Measurements from ENCODE around the gene MYH11. TPM values are rescaled to one million over a fixed set of nuclear protein-coding genes. Genes with fewer than 3 reads are reported as not detected.

MYH11 gene
- total RNA-seq, 4 donors from 2014 or later: 121 to 1,349 (median 217) TPM

DNA sequence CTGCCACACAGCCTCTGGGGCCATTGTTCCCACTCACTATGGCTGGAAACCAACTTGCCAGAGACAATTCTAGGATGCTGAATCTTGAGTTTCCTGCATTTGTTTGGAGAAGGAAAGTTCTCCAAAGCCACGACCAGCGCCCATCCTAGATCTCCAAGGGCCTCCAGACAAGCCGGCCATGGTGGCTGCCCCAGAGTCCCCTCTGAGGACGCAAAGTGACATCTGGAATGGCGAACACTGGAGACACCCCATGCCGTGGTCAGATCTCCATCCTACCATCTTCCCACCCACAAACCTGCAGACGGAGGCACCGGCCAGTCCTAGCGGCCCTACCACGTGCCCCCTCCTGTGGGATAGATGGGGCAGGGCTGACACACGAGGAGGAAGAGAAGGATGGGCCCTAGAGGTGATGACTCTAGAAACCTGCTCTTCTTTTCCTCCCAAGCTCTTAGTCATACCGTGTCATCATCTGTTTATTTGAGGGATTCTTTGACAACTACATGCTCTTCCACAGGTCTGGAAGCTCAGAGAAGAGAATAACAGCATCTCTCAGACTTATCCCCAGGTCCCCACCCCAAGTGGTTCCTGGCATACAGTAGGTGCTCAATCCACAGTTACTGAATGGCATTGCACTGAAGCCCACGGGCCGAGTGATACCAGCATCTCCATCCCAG lies 71.3 kb downstream of the MYH11 start:
- H3K36me3 ChIP-seq: no peaks in the 10 kb centered on the region

DNA sequence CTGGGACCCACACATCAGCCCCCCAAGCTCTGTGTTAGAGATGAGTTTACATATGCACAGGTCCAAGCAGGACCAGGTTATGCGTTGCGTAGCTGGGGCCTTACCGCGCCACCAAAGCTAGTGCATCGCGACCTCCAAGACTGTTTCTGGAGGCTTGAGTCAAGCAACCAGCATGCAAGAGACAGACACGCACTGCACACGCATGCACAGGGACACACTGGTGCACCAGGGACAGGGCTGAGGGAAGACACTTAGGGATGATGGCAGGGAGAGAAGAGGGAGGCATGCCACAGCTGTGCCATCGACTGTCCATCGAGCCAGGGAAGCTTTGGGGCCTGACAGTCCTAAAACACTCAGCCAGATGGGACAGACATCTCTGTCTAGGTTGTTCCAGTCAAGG lies 72.8 kb downstream of the MYH11 start:
- no peak for DNase-seq
- peak overlapping the region in 2 of 4 donors; percentile 9 to 28 for H3K27ac ChIP-seq
- no peaks in the 10 kb centered on the region for H3K27me3 ChIP-seq
- 95 to 100% methylated on average over 10 of the region's 10 CpGs for WGBS, 2 donors
- no peaks in the 10 kb centered on the region for H3K9me3 ChIP-seq
- H3K4me3 ChIP-seq: no peak overlapping the region
- intact Hi-C loops (cut with DNase I): no loop called here
- no peaks in the 10 kb centered on the region for H3K36me3 ChIP-seq
- TF ChIP-seq POLR2A (IDR thresholded peaks at IDR 0.05): no peak
- TF ChIP-seq, protein P1, sequence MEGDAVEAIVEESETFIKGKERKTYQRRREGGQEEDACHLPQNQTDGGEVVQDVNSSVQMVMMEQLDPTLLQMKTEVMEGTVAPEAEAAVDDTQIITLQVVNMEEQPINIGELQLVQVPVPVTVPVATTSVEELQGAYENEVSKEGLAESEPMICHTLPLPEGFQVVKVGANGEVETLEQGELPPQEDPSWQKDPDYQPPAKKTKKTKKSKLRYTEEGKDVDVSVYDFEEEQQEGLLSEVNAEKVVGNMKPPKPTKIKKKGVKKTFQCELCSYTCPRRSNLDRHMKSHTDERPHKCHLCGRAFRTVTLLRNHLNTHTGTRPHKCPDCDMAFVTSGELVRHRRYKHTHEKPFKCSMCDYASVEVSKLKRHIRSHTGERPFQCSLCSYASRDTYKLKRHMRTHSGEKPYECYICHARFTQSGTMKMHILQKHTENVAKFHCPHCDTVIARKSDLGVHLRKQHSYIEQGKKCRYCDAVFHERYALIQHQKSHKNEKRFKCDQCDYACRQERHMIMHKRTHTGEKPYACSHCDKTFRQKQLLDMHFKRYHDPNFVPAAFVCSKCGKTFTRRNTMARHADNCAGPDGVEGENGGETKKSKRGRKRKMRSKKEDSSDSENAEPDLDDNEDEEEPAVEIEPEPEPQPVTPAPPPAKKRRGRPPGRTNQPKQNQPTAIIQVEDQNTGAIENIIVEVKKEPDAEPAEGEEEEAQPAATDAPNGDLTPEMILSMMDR (IDR thresholded peaks at IDR 0.05): no peak
- peaks cover 0 to 14% (median 0%) of the 10 kb centered on the region in 3 donors for H3K4me1 ChIP-seq

More for the DNA sequence above, 71.3 kb downstream of the MYH11 start:
- Histone ChIP-seq H3K4me3 (no peak overlapping the region), H3K4me1 (peaks cover 0 to 19% (median 0%) of the 10 kb centered on the region in 3 donors), H3K27me3 (no peaks in the 10 kb centered on the region), H3K9me3 (no peaks in the 10 kb centered on the region), H3K27ac (peak overlapping the region in 3 of 4 donors; percentile 14 to 61 (median 26))
- DNase-seq: no peak
- WGBS, 2 donors: 48 to 77% methylated on average over 4 to 10 of the region's 14 CpGs
- TF ChIP-seq POLR2A (IDR thresholded peaks at IDR 0.05): no peak
- TF ChIP-seq, protein P1 (IDR thresholded peaks at IDR 0.05): no peak
- intact Hi-C loops (cut with DNase I): no loop called here

DNA sequence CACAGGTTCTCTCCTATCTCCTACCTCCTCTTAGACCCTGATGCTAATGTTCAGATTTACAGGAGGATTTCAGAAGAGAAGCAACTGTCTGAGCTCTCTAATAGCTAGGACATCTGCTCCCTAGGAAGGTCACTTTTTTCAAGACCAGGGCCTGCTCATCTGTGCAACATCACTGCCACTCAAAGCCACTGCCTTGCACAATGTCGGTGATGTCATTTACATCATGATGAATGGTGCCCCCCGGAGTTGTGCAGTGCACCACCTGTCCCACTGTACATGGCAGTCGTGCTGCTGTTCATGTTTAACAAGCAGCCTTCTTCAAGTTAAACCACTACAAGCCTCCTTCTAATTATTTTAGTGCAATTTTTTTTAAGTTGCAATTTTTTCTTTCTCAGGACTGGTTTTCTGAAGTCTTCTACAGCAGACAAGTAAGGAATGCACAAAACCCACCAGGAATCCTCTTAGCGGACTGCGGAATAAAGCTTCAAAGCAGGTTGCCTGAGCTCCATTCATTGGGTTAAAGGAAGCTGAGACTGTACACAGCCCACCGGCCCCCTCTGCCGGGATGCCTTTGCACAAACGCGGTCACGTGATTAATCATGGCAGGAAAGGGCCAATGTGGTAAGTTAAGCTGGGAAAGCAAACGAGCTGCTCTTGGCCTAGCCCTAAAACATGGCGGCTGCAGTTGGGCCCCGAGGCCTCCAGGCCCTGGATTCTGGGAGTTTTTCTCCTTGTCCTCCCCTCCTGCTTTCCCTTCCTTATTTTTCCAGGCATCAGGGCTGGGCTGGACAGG lies 74.1 kb downstream of the MYH11 start:
- Histone ChIP-seq H3K9me3 (no peaks in the 10 kb centered on the region), H3K4me1 (peaks cover 0 to 7% (median 0%) of the 10 kb centered on the region in 3 donors), H3K27me3 (no peaks in the 10 kb centered on the region), H3K36me3 (no peaks in the 10 kb centered on the region), H3K27ac (peak overlapping the region in 2 of 4 donors; percentile 9), H3K4me3 (no peak overlapping the region)
- no peak for DNase-seq
- WGBS, 2 donors: 48 to 85% methylated on average over 5 to 13 of the region's 13 CpGs
- TF ChIP-seq, protein P1 (IDR thresholded peaks at IDR 0.05): no peak
- TF ChIP-seq POLR2A (IDR thresholded peaks at IDR 0.05): no peak
- intact Hi-C loops (cut with DNase I): no loop called here

DNA sequence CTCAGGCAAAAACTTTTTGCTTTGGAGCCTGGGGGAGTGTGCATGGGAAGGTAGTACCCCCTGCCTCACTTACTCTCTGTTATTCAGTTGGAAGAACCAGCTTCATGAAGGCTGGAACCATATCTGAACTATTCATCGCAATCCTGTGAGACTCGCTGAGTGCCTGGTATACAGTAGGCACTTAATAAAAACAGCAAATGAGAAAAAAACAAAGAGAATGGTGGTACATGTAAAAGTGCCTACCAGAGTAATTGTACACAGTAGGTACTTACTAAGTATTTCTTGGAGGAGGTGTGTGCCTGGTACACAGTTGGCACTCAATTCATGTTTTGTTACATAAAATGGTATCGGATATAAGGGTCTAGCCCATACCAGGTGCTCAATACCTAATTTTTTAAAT lies 75.2 kb downstream of the MYH11 start:
- no peak for DNase-seq
- no peaks in the 10 kb centered on the region for H3K9me3 ChIP-seq
- no peak for TF ChIP-seq POLR2A (IDR thresholded peaks at IDR 0.05)
- TF ChIP-seq, protein P1 (IDR thresholded peaks at IDR 0.05): no peak
- peaks cover 0 to 7% (median 0%) of the 10 kb centered on the region in 3 donors for H3K4me1 ChIP-seq
- H3K4me3 ChIP-seq: no peak overlapping the region
- intact Hi-C loops (cut with DNase I): no loop called here
- H3K27me3 ChIP-seq: no peaks in the 10 kb centered on the region
- H3K27ac ChIP-seq: no peak overlapping the region
- H3K36me3 ChIP-seq: no peaks in the 10 kb centered on the region
- 93 to 98% methylated on average over 3 of the region's 3 CpGs for WGBS, 2 donors

DNA sequence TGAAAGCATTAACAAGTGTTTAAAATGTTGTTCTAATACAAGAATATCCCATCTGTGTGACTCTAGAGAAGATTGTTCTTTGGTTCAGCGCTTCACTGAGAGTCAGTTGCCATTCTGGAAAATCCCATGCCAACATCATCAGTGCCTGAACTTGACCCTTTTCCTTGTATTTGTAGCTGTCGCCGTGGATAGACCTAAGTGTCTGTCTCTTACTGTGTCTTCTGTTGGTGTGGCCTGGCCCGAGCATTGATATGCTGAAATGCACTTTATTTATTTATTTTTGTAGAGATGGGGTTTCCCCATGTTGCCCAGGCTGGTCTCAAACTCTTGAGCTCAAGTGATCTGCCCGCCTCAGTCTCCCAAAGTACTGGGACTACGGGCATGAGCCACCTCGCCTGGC lies 76.0 kb downstream of the MYH11 start:
- WGBS, 2 donors: 78 to 84% methylated on average over 7 of the region's 7 CpGs
- intact Hi-C loops (cut with DNase I): no loop called here

More for the DNA sequence above, 76.0 kb downstream of the MYH11 start:
- Histone ChIP-seq H3K27ac (peak overlapping the region in 2 of 4 donors; percentile 28 to 52), H3K27me3 (no peaks in the 10 kb centered on the region), H3K36me3 (no peaks in the 10 kb centered on the region), H3K4me1 (peaks cover 0 to 13% (median 3%) of the 10 kb centered on the region in 3 donors), H3K9me3 (no peaks in the 10 kb centered on the region), H3K4me3 (no peak overlapping the region)
- no peak for DNase-seq
- TF ChIP-seq POLR2A (IDR thresholded peaks at IDR 0.05): no peak
- TF ChIP-seq, protein P1 (IDR thresholded peaks at IDR 0.05): no peak

Data from esophagus squamous epithelium (tissue), 5 donors.